8988T (cell line): ENCODE measurements around the gene WAPL.

Experiments
- DNase-seq: peaks from one replicate; pipeline ENCODE4 v3.0.0; 2011

Gene WAPL

GRCh38 chr10:86450806-86451603 lies 70.6 kb downstream of the WAPL start:
- DNase-seq = no peak

- no peak for DNase-seq
Measured at GRCh38 chr10:86449926-86450558, 71.5 kb downstream of the WAPL start.

- no peak for DNase-seq
Measured at GRCh38 chr10:86447432-86447831, 74.2 kb downstream of the WAPL start.

- no peak for DNase-seq
Measured at GRCh38 chr10:86446987-86447386, 74.6 kb downstream of the WAPL start.

GRCh38 chr10:86446440-86446839 lies 75.2 kb downstream of the WAPL start:
- no peak for DNase-seq

GRCh38 chr10:86443936-86444335 lies 77.7 kb downstream of the WAPL start:
- no peak for DNase-seq

- DNase-seq = no peak
Measured at GRCh38 chr10:86443069-86443468, 78.5 kb downstream of the WAPL start.

GRCh38 chr10:86440874-86441843 lies 80.4 kb downstream of the WAPL start:
- no peak for DNase-seq

GRCh38 chr10:86439544-86439943 lies 82.0 kb downstream of the WAPL start:
- DNase-seq = no peak

GRCh38 chr10:86438091-86438749 lies 83.4 kb downstream of the WAPL start:
- DNase-seq = no peak

- no peak for DNase-seq
Measured at GRCh38 chr10:86437447-86437846, 84.1 kb downstream of the WAPL start.

- DNase-seq = no peak
Measured at GRCh38 chr10:86436963-86437362, 84.6 kb downstream of the WAPL start.

GRCh38 chr10:86434656-86435055 lies 86.9 kb downstream of the WAPL start:
- DNase-seq = no peak

GRCh38 chr10:86423739-86424138 lies 97.9 kb downstream of the WAPL start:
- DNase-seq = no peak

GRCh38 chr10:86419101-86419500 lies 102.5 kb downstream of the WAPL start:
- no peak for DNase-seq

- no peak for DNase-seq
Measured at GRCh38 chr10:86415583-86415982, 106.0 kb downstream of the WAPL start.

GRCh38 chr10:86415116-86415515 lies 106.5 kb downstream of the WAPL start:
- DNase-seq = no peak

GRCh38 chr10:86413046-86413728 lies 108.4 kb downstream of the WAPL start:
- DNase-seq = no peak

GRCh38 chr10:86411852-86412560 lies 109.6 kb downstream of the WAPL start:
- DNase-seq = no peak

GRCh38 chr10:86411281-86411841 lies 110.2 kb downstream of the WAPL start:
- no peak for DNase-seq

GRCh38 chr10:86410542-86411124 lies 111.0 kb downstream of the WAPL start:
- no peak for DNase-seq
